HG03354 (cell line): ENCODE measurements around the gene APCDD1.

Experiments used
- ATAC-seq: cut with Tn5 transposase; IDR thresholded peaks from one replicate; pipeline ENCODE4 v1.9.1; 2021; ENCODE audit warnings: mild to moderate bottlenecking; ENCODE audit not compliant: unreplicated experiment, poor library complexity, severe bottlenecking

Gene APCDD1

DNA sequence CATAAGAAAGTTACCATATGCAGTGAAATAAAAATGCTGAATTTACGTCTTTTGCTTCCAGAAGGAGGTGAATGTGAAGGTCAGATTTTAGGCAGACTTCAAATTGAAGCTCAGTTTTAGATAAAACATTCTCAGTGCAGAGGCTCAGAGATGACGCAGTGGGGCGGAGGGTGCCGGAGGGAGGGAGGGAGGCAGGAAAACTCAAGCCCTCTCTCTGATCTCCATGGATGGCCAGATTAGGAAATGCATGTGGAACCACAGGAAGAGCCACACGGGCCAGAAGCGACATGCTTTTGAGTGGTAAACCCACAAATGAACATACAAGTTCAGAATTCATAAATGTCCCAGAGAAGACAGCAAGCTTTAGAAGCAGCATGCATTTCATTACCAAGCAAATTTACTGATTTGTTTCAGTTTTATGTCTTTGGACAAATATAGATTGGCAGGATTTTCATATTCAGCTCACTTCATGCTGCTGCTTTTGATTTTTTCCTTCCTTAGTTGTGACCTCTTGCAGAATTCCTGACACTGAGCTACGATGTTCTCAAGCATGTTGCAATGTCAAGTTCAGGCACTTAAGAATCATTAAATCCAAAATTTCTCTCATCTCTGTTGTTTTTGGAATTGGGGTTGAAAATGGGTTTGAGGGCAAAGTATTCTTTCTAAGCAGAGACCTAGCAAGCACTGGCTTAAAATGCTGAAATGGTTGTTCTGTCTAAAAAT lies 29.7 kb upstream of the APCDD1 start:
- ATAC-seq: no peak

DNA sequence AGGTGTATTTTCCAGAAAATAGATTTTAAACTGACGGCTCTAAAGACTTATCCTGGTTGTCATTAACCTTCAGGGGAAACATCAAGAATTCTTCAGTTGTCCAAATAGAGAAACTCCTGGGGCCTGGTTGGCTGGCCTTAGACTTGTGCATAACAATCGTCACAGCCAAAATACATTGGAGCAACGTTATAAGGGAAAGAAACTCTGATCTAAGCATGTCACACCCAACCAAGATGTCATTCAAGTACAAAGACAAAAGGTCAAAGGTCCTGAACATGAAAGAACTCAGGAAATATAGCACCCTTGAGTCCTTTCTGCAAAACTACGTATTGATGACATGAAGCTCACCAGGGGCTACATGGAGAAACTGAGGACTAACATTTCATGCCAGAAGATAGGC lies 23.8 kb upstream of the APCDD1 start:
- ATAC-seq: no peak

DNA sequence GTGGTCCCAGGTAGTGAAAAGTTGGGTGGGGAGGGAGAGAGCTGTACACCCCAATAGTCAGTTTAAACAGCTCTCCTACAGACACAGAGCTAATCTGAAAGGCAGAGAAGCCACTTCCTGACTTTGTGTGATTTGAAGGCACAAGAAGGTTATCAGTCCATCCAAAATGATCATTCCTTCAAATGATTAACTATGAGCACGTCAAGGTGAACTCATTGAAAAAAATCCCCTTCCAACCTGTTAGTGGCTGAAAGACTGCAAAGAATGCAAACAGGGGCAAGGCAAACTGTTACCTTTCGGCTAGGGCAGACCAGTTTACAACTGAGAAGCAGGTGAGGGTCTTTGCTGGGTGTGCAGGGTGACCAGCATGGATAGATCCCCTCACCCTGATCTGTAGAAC lies 22.8 kb upstream of the APCDD1 start:
- ATAC-seq: no peak

DNA sequence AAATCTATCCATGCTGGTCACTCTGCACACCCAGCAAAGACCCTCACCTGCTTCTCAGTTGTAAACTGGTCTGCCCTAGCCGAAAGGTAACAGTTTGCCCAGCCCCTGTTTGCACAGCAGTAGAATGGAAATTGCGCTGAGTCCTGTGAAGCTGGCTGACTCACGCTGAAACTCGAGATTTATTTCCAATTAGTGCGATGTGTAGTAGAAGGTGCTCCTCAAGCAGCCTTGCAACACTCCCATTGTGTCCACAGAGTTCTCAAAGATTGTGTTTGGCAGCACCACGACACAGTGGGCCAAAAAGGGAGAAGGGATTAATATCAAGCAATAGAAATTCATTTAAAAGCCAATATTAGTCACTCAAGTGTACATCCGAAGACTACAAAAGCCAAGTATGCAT lies 21.7 kb upstream of the APCDD1 start:
- no peak for ATAC-seq

DNA sequence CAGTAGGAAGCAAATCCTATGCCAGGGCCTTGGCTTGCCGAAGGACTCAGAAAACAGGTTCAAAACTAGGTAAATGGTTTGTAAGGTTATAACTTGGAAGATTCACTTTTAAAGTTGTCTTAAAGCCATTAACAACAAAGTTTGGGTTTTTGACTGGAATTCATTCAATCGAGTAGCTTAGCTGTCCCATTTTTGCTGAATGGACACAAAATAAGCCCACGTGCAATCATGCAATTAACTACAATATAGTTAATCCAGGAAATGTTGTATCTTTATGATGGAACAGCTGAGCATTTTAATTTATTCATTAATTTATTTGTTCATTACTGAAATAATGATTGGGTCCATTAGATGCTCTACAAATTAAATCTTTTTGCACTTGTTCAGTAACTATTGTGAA lies 18.3 kb upstream of the APCDD1 start:
- ATAC-seq: no peak

DNA sequence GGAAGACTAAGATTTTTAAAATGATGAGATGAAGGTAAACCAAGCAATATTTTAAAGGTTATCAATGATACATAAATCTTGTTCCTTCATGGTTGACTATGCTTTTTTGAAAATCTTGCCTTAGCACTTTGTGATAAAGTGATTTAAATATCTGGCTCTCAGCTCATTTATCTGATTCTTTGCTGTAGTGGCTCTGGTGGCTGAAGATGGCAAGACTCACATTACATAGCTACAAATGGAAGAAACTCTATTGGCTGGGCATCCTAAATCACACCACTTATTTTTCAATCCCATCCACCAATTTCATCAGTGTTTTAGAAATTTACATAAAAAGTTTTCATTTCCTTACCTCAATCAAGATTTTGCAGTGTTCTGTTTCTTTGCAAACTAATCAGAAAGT lies 16.6 kb upstream of the APCDD1 start:
- ATAC-seq: no peak

DNA sequence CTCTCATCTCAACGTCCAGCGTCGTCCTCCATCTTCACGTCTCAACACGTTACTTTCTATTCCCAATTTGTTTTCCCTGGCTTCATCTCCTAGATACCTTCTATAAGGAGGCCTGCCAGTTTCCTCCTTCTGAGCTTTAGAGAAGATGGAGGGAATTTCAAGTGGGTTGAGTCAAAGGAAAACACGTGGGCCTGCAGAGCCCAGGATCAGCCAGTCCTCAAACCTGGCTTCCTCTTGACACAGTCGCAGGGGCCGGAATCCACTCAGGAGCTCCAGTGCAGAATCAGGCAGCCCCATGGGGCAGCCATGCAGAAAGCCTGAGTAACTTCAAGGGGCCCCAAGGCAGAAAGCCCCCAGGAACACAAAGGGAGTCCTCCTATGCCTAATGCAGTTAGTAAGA lies 14.5 kb upstream of the APCDD1 start:
- ATAC-seq: no peak

DNA sequence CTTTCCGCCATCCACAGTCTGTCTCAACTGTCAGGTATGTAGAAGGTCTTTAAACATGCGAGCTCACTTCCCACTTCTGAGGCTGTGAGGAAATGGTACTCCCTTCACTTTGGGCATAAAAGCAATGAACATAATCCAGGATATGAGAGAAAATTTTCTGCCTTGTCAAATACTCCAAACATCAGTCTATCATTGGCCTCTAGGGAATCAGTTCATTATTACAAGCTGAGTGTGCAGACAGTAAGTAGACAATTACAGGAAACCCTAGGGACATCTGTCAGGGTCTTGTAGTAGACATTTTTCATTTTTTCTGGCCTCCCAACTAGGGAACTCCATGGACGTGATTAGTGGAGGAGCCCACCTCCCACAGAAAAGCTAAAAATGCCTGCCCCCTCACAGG lies 13.6 kb upstream of the APCDD1 start:
- no peak for ATAC-seq

DNA sequence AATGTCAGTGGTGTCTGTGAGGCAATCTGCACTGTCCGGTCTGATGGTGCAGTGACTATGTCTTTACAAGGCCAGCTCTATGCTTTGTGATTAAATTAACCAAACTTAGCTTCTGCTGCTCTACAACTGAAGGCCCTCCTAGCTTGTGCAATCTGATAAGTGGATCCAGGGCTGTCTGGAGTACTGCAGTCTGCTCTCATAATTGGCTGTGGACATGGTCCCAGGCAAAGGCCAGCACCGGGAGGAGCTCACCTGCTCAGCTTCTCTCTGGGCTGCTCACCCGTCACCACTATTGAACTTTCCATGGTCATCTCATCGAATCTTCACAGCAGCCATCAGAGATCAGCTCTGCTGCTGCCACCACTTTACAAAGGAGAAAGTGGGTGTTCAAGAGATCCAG lies 13.0 kb upstream of the APCDD1 start:
- no peak for ATAC-seq

DNA sequence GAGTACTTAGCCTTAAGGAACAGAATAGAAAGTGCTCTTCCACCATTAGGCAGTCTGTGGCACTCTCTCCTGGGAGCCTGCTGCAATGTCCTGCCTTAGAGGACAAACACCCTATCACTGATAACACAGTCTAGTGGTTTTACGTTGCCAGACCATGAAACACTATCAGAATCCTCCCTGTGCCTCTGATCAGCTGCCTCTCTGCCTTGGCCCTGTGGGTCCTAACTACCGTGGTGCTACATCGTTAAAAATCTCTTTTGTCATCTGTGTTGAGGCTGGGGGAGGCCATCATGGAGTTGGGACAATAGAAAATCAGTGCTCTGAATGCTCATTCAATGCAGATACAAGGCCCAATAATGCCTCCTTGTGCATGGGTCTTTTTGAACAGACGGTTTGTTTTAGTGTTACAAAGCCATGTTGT lies 11.9 kb upstream of the APCDD1 start:
- ATAC-seq: no peak

DNA sequence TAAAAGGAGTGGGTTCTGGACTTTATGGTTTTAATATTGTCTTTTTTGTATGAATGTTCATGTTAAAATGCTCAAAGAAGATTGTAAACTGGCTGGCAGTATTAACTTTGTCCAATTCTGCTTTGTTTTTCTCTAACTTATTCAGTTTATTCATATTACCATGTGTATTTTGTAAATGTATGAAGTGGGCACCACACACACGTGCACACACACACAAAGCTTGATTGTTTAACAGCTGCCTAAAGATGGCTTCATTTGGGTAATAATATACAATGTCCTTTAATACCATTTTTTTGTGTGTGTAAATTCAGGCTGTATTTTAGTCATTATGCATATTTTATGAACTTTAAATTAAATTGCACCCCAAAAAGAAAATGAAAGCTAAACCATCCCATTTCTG lies 11.4 kb upstream of the APCDD1 start:
- ATAC-seq: no peak

DNA sequence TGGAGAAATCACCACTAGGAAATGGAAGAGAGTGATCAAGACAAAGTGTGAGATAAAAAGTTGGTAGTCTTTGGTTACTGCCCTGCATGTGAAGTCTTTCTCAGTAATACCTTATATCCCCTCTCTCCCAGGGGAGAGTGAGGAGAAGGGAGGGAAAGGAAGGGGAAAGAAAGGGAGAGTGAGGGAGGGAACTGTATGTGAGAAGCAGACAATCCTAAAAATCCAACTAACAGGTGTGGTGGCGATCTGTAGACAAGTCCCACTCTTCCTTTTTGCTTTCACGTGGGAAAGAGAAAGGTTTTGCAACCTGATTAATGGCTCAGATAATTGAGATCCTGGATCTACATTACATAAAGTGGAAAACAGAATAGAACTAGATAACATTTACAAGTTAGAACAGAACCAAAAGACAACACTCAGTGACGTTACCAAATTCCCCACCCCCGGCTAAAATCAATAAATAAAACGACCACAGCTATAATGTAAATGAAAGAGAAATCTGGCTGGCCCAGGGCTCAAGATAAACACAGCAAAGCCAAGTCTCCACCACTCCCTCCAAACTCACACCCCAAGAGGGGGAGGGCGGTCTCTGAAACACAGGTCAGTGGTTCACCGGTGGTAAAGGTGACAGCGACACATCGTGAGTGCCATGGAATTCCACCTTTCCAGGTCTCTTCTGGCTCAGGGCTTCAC lies 10.0 kb upstream of the APCDD1 start:
- ATAC-seq: no peak

DNA sequence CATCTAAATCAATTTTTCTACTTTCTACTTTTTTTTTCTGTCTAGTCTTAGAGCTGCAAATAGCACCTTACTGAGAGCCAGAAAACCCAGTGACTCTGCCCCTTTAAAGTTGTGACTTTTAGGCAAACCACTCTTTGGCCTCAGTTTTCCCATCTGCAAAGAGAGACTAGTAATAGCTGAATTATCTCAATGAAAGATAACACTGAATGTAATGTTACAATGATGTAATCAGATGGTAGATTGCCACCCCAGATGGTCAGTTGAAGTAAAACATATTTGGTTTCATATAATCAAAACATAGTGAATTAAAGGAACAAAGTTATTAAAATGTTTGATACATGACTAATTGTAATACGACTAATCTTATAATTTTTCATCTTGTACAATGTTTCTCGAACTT lies 5.0 kb upstream of the APCDD1 start:
- no peak for ATAC-seq

DNA sequence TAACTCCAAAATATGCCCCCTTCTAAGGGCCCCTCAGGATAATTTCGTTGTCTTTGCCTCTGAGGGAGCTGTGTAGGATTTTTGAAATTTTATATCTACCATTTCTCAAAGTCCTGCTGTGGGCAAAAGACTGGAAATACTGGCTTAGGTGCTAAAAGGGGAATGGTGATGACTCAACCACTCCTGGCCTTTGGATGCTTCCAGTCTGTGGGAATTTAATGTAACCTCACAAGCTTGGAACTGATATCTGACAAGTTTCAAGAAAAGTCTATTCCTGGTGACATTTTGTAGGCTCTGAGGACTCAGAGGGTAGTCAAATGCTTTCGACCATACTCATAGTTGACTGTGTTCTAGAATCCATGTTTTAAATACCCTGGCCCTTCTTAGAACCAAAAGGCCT lies 3.4 kb upstream of the APCDD1 start:
- no peak for ATAC-seq

DNA sequence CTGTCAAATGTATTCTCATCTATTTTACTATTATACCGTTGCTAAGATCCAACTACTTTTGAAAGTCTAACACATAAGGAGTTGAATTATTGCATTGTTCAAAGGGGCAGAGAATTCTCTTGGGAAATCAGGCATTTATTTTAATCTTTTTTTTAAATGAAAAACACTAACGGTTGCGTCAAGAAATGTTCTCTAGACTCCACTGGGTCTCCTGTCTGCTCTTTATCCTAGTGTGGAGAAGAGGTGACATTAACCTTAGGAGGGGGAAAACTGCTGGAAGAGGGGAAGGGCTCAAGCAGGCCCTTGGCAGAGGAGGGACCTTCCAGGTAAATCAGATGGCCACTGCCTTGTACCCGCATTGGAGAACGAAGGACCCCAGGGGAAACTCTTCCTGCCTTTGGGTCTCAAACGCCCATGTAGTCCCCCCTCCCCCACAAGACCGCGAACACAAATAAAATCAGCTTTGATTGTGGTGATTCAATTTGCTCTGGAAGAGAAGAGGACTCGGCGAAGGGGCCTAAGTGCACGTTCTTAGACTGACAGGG lies 1.1 kb upstream of the APCDD1 start:
- ATAC-seq: no peak

DNA sequence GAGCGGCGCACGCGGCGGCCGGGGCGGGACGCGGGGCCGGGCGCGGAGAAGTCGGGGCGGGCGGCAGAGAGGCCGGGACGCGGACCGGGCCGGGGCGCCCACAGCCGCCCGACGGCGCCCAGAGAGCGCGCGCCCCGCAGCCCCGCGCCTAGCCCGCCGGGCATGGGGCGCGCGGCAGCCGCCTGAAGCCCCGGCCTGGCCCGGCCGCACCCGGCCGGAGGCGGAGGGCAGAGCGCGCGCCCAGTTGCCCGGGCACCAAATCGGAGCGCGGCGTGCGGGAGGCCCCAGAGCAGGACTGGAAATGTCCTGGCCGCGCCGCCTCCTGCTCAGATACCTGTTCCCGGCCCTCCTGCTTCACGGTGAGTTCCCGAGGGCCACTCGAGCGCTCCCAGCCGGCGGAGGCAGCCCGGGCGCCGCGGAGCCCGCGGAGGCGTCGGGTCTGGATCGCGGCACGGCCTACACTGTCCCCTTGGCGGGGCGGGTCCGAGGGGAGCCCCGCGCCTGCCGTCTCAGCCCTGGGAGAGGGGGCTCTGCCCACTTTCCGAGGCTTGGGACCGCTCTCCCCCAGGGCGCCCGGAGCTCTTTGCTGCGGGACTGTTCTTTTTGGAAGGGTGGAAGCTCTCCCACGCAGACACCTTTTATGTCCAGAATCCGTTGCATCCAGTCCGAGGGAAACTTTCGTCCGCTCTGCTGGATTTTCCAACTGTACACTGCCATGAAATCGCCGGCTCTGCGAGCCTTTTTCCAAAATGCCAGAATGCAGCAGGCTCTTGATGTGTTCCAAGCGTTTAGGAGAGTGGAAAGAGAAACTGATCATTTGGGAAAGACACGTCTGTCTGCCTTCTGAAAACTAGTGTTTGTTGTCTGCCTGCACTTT lies 484 bp downstream of the APCDD1 start:
- ATAC-seq: no peak

DNA sequence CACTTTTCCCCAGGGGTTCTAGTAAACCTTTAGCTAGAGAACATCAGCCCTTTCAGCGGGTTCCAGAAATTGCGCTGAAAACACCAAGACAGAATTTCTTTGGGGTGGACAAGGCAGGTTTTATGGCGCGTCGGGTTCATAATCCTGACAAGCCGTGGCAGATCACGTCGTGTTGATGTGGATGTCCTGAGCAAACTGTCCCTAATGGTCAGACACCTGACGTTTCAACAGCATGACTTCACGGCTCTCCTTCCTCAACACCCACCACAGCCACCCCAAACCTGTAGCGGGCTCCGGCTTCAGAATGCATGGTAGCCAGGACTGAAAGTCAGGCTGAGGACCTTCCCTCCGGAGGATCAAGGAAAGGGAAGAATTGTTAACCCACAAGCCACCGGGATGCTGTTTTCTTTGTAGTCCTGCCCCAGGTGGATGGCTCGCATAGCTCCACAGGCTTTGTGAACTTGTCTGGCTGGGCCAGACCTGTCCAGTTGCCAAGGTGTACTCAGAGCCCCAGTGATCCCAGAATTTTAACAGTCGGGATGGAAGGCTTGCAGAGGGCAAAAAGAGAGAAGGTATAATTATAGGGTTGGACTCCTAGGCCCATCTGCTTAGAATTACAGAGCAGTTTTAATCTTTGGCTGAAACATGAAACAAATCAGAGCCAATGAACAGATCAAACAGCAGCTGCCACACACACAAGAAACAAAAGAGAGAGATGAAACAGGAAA lies 1.5 kb downstream of the APCDD1 start:
- ATAC-seq: no peak

DNA sequence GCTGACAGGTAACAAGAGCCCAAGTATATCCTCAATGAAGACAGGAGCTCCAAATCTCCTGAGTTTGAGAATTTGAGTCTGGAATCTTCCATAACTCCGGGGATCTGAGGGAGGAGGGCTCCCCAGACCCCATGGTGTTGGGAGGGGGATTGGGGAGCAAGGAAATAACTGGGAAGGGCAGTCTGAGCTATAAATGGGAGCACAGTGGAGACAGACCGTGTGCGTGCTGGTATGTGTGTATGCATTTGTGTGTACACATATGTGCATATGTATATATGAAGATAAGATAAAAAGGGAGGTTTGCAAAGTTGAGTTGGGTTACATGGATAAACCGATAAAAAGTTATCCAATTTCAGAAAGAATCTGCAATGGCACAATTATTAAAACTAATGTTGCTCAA lies 2.3 kb downstream of the APCDD1 start:
- no peak for ATAC-seq

DNA sequence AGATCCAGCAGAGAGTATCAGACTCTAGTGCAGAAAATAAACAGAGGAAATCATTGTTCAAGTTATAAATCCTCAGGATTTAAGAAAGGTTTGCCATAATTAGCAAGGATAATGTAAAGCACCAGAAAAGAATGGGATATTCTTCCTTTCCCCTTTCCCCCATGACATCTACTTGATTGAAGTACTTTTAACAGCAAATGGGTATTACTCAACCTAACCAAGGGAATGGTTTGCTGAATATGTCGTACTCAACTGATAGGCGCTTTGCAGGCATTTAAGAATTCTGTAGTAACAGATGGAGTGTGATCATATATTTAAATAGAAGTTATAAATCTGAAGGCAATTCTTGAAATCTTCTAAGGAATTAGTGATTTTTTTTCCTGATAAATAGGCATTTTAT lies 2.7 kb downstream of the APCDD1 start:
- no peak for ATAC-seq

DNA sequence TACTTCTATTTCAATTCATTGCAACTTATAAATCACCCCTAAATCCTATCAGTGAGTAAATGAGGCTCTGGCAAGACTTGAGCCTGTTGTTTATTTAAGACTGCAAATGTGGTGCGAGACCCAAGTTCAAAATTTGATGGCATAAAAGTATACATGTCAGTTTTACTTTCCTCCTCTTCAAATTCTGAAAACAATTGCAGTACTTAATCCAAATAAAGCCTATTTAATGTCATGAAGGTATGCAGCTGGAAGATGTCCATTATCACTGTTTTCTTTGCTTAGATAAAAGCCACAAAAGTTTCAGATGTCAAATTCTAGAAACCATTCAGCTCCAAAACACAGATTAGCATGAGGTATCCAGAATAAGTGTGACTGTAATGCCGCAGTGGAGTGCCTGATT lies 3.3 kb downstream of the APCDD1 start:
- ATAC-seq: no peak
